ENCODE measurements around the gene ZNF611.
A peak's percentile ranks its signal among the peaks of the same experiment; 100 is the strongest.
"Not testable (repeated sequence)": the region's sequence is repeated elsewhere in the genome, so short reads cannot be mapped to it uniquely, and the experiment has no call there.

ZNF611 gene

DNA sequence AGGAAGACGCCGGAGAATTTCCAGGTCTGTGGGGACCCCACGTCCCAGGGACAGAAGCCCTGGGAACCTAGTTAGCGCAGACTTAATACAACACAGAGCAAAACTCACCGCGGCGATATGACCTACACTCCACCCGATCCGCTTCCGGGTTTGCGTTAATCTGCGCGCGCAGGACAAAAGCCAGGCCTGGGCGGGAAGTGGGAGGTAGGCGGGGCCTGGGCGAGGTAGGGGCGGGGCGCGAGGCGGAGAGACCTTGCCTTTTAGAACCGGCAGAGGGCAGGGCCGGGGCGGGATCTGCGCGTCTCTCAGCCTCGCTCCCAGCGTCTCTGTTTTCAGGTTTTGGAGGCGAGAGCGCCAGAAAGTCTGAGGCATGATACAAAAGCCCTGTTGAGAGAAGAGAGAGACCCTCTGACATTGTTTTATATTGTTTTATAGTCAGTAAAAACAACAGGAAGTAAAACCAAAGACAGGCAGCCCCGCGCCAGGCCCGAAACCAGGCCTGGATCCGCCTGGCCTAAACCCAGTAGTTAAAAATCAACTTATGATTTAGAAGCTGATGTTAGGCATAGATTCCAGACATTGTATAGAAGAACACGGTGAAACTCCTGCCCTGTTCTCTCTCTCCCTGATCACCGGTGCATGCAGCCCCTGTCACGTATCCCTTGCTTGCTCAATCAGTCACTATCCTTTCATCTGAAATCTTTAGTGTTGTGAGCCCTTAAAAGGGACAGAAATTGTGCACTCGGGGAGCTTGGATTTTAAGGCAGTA, at the start of gene ZNF611:
Gene ZNF611 (minus strand): TSS at position 152 of the 769 bp plus-strand sequence. CDS start 19,150 bp downstream, outside the sequence.
- peak; percentile 94 for FAIRE-seq

DNA sequence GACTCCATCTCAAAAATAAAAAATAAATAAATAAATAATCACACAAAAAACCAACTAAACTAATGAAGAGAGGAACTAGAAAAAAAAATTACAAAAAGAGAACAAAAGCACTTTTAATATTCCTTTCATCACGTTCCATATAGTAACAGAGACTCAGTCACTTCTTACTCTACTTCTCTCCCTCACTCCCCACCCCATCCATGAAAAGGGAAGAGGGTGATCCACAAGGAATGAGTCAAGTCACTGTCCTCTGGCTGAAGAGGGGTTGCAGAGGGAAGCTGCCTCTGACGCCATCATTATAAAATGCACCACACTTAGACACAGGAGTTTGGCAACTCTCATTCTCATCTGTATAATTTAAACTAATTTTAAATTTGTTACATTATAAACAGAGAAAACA, 48.0 kb upstream of the ZNF611 start:
- not testable (repeated sequence) for DNase-seq (ENCODE audit: insufficient read length, low spot score); FAIRE-seq

More for the DNA sequence above, at the start of gene ZNF611:
- peak; percentile 94 for DNase-seq (ENCODE audit: insufficient read length, low spot score)

DNA sequence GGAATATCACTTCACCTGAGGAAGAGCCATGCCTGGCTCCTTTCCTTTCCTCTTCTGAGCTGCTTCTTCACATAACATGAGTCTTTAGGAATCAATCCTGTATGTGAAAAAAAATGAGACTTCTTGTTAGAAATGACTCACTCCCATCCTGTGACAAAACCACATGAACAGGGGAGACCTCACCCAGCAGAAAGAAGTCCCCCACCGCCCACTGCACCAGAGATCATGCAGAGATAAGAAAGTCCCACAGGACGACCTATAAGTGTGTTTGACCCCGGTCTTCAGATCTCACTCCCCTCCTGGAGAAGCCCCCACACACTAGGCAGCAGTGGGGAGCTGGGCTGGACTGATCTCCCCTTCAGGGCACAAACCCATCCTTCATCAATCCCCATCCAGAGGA, 44.0 kb upstream of the ZNF611 start:
- DNase-seq (ENCODE audit: insufficient read length, low spot score): no peak
- no peak for FAIRE-seq

DNA sequence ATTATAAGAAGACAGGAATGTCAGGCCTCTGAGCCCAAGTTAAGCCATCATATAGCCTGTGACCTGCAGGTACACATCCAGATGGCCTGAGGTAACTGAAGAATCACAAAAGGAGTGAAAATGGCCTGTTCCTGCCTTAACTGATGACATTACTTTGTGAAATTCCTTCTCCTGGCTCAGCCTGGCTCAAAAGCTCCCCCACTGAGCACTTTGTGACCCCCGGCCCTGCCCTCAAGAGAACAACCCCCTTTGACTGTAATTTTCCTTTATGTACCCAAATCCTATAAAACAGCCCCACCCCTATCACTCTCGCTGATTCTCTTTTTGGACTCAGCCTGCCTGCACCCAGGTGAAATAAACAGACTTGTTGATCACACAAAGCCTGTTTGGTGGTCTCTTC, 21.6 kb upstream of the ZNF611 start:
- FAIRE-seq; DNase-seq (ENCODE audit: insufficient read length, low spot score): not testable (repeated sequence)

DNA sequence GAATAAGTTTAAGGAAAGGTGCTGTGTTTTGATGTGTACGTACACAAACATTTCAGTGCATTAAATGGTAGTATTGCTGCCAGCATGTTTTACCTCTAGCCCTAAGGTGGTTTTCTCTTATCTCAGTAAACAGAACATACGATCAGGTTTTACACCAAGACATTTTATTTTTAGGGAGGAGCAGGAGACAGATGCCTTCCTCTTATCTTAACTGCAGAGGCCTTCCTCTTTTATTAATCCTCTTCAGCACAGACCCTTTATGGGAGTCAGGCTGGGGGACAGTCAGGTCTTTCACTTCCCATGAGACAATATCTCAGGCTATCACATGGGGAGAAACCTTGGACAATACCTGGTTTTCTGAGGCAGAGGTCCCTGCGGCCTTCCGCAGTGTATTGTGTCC, 14.9 kb upstream of the ZNF611 start:
- FAIRE-seq (no peak), DNase-seq (ENCODE audit: insufficient read length, low spot score) (no peak)

DNA sequence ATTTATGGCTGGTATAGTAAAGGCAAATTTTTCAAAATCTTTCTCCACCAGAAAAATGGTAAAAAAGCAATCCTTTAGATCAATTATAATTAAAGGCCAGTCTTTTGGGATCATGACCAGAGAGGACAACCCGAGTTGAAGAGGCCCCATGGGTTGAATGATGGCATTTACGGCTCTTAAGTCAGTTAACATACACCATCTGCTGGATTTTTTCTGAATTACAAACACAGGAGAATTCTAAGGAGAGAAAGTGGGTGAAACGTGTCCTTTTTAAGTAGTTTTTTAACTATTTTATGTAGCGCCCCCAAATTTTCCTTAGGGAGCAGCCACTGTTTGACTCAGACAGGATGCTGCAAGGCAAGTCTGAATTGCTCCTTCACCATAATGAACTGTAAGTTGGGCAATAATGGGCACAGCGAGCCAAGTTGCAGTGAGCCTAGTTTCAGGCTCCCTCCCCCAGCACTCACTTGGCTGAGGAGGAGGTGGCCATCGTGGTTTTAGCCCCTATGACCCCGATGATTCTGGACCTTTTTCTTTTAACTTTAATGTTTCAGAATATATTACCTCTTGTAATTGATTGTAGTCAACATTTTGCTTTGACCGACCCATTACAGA, 13.6 kb upstream of the ZNF611 start:
- FAIRE-seq: no peak
- no peak for DNase-seq (ENCODE audit: insufficient read length, low spot score)

DNA sequence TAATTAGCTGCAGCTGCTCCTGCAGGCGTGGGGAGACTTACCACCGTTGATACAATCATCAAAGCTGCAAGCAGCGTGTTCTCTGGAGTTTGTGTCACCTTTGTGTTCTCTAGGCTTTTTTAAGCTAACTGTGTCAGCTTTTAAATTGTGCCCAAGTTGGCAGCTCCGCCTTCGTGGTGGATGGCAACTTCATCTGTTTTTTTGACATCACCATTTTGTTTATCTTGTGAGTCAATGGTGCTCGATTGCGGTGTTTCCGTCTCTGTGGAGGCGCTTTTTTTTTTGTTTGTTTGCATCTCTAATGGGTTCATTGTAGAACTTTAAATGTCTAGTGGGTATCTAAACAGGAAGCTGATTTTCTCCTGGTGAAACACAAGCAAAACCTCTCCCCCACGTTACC, 11.1 kb upstream of the ZNF611 start:
- not testable (repeated sequence) for FAIRE-seq

DNA sequence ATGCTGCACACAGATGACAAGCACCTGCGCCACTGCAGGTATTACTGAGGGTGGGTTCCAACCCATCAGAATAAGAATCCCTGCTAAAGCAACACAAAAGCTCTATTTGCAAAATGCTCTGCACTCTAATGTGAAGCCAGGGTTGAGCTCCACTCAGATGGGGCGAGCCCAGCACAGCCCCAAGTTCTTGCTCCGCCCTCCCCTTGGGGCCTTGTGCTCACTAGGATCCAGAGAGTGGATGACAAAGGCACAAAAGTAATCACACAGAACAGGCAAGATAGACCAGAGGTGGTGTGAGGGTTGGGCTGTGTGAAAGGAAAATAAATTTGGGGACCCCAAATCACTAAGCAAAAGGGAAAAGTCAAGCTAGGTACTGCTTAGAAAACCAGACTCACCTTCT, 8.2 kb upstream of the ZNF611 start:
- FAIRE-seq (no peak), DNase-seq (ENCODE audit: insufficient read length, low spot score) (no peak)

More for the DNA sequence above, 11.1 kb upstream of the ZNF611 start:
- DNase-seq (ENCODE audit: insufficient read length, low spot score): not testable (repeated sequence)

DNA sequence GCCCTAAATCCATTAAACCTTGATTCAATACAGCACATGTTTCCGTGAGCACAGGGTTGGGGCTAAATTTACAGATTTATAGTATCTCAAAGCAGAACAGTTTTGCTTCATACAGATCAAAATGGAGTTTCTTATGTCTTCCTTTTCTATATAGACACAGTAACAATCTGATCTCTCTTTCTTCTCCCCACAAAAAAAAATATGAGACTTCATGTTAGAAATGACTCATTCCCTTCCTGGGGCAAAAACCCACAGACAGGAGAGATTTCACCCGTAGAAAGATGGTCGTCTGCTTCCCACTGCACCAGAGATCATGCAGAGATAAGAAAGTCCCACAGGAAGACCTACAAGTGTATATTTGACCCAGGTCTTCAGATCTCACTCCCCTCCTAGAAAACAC, 7.7 kb upstream of the ZNF611 start:
- no peak for DNase-seq (ENCODE audit: insufficient read length, low spot score)
- no peak for FAIRE-seq

DNA sequence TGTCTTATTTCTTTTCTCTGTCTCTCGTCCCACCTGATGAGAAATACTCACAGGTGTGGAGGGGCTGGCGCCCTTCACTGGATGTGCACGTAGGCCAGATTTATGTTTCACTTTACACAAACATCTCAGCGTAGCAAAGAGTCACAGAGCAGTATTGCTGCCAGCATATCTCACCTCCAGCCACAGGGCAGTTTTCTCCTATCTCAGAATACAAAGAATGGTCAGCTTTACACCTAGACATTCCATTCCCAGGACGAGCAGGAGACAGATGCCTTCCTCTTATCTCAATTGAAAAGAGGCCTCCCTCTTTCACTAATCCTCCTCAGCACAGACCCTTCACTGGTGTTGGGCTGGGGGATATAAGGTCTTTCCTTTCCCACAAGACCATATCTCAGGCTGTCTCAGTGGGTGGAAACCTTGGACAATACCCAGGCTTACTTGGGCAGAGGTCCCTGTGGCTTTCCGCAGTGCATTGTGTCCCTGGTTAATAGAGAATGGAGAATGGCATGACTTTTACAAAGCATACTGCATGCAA, 7.2 kb upstream of the ZNF611 start:
- DNase-seq (ENCODE audit: insufficient read length, low spot score): no peak
- no peak for FAIRE-seq

DNA sequence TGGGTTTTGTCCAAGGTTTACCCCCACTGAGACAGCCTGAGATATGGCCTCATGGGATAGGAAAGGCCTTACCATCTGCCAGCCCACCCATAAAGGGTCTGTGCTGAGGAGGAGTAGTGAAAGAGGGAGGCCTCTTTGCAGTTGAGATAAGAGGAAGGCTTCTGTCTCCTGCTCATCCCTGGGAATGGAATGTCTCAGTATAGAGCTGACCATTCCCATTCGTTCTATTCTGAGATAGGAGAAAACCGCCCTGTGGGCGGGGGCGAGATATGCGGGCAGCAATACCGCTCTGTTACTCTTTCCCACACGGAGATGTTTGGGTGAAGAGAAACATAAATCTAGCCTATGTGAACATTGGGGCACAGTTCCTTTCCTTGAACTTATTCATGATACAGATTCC, 6.5 kb upstream of the ZNF611 start:
- FAIRE-seq; DNase-seq (ENCODE audit: insufficient read length, low spot score): not testable (repeated sequence)

DNA sequence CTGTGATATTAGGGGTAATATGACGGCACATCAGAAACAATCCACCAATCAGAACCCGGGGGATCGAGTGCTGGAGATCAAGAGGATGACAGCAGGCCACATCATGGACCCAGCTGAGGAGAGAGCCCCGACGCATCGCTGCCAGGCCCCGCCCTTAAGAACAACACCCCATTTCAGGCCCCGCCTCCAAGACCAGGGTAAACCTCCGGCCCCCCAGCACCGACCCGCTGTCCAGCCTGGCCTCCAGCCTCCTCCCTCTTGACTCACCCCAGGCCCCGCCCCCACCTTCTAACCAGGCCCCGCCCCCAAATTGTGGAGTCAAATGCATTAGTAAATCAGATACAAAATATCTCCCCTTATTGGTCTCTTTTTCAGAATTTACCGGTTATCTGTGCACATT, 4.7 kb upstream of the ZNF611 start:
- FAIRE-seq (no peak), DNase-seq (ENCODE audit: insufficient read length, low spot score) (no peak)

DNA sequence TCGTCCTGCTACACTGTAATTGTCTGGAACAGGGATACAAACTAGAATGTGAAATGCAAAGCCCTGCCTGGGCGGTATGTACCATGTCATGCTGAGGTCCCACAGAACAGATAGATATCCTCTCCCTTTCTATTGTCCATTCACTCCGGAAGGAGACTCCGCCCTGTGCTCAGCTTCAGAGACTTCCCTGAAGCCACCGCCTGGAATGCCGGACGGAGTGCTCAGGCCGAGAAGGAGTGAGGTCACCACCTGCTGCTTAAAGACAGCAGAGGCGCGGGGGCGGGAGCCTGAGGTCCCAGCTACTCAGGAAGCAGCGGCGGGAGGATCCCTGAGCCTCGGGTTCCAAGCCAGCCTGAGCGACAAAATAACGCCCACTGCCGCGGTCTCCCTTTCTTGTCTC, 890 bp upstream of the ZNF611 start:
- DNase-seq (ENCODE audit: insufficient read length, low spot score): no peak
- no peak for FAIRE-seq

DNA sequence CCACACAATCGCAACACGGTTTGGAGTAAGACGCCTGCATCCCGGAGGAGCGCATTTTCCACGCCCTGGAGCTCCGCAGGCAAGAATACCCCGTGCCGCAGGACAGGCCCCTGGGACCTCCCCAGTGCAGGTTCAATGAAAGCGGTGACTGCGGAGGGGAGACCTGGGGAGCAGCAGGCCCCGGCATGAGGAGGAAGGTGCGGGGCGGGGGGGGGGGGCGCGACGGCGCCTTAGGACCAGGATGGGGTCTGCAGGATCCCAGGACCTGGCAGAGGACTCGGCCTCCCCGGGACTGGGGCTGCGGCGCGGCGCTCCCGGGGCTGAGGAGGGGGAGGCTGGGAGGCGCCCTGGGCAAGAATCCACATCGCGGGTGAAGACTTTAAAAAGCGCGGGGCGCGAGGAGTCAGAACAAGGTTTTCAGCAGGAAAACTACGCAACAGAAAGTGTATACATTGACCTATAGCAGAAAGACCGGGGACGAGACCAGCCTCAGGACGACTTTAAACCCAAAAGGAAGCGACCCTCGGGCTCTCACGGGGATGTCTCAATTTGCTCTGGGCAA, 432 bp downstream of the ZNF611 start:
- DNase-seq (ENCODE audit: insufficient read length, low spot score) (peak; percentile 19), FAIRE-seq (no peak)

DNA sequence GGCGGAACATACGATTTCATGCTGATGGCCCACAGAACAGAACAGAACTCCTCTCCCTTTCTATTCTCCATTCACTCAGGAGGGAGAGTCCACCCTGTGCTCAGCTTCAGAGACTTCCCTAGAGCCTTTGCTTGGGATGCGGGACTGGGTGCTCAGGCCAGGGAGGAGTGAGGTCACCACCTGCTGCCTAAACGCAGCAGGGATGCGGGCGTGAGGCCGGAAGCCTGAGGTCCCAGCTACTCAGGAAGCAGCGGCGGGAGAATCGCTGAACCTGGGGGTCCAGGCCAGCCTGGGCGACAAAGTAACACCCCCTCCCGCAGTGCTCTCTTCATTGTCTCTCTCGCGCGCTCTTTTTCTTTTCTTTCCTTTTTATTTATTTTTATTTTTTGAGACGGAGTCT, 8.8 kb downstream of the ZNF611 start:
- DNase-seq (ENCODE audit: insufficient read length, low spot score); FAIRE-seq: not testable (repeated sequence)

DNA sequence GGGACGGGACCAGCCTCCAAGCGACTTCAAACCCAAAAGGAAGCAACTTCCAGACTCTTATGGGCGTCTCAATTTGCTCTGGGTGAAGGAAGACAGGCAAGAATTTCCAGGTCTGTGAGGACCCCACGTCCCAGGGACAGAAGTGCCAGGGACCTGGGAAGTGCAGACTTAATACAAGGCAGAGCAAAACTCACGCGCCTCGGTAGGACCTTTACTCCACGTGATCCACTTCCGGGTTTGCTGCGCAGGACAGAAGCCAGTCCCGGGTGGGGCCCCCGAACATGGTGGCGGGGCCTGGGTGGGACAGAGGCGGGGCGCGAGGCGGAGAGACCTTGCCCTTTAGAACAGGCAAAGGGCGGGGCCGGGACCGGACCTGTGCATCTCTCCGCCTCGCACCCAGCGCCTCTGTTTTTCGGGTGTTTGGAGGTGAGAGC, 9.3 kb downstream of the ZNF611 start:
- no peak for FAIRE-seq
- DNase-seq (ENCODE audit: insufficient read length, low spot score): no peak

DNA sequence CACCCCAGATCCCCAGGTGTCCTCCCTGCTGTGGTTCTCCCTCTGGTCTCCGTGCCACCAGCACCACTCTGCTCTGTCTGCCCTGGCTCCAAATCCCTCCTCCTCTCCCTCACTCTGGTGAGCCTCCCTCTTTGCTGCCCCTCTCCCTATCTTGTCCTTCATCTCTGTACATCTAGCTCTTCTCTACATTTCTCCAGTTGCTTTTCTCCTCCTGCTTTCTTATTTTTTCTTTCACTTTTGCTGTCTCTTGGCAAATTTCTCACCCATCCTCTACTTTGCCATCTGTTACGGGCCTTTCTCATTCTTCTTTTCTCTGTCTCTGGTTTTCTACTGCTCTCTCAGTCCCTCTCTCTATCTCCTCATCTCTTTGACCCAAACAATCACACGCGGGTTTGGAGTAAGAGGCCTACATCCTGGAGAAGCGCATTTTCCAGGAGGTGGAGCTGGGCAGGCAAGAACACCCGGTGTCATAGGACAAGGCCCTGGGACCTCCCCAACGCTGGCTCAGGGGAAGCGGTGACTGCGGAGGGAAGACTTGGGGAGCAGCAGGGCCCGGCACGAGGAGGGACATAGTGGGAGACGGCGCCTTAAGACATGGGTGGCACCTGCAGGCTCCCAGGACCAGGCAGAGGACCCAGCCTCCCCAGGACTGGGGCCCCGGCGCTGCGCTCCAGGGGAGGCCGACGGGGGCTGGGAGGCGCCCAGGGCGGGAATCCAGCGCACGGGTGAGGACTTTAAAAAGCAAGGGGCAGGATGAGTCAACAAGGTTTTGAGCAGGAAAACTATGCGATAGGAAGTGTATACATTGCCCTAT, 9.9 kb downstream of the ZNF611 start:
- FAIRE-seq (no peak), DNase-seq (ENCODE audit: insufficient read length, low spot score) (no peak)

DNA sequence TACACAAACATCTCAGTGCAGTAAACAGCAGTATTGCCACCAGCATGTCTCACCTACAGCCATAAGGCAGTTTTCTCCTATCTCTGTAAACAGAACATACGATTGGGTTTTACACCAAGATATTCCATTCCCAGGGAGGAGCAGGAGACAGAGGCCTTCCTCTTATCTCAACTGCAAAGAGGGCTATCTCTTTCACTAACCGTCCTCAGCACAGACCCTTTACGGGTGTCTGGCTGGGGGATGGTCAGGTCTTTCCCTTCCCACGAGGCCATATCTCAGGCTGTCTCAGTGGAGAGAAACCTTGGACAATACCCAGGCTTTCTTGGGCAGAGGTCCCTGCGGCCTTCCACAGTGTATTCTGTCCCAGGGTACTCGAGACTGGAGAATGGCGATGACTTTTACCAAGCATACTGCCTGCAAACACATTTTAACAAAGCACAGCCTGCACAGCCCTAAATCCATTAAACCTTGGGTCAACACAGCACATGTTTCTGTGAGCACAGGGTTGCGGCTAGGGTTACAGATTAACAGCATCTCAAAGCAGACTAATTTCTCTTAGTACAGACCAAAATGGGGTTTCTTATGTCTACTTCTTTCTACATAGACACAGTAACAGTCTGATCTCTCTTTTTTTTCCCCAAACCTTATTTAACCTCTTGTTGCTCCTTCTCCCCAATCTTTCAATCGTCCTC, 10.8 kb downstream of the ZNF611 start:
- FAIRE-seq; DNase-seq (ENCODE audit: insufficient read length, low spot score): not testable (repeated sequence)

DNA sequence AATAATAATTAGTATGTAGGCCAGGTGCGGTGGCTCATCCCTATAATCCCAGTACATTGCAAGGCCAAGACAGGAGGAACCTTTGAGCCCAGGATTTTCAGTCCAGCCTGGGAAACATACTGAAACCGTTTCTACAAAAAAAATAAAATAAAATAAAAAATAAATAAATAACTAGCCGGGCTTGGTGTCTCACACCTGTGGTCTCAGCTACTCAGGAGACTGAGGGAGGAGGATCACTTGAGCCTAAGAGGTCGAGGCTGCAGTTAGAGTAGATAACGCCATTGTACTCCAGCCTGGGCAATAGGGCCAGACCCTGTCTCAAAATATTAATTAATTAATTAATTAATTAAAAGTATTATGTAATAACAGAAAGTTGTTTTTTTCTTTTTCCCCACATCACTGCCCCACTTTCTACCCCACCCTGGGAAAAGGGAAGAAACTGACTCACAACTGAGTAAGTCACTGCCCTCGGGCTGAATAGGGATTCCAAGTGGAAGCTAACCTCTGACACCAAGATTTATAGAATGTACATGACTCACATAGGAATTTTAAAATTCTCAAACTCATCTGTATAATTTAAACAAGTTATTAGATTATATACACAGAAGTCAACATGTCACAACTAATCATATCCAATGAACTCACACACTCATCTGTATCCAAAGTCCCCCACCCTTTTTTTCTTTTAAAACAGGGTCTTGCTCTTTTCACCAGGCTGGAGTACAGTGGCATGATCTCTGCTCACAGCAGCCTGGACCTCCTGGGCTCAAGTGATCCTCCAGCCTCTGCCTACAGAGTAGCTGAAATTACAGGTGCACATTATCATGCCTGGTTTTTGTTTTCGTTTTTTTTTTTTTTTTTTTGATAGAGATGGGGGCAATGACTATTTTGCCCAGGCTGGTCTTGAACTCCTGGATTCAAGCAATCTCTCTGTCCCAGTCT, 12.5 kb downstream of the ZNF611 start:
- FAIRE-seq: no peak
- DNase-seq (ENCODE audit: insufficient read length, low spot score): no peak

All from GM19239 (cell line).